ENCODE measurements around the gene CLIC4. TPM values are rescaled to one million over a fixed set of nuclear protein-coding genes. Genes with fewer than 3 reads are reported as not detected.

The CLIC4 gene
- total RNA-seq, 4 donors from 2014 or later, result 145 to 344 (median 181) TPM

DNA sequence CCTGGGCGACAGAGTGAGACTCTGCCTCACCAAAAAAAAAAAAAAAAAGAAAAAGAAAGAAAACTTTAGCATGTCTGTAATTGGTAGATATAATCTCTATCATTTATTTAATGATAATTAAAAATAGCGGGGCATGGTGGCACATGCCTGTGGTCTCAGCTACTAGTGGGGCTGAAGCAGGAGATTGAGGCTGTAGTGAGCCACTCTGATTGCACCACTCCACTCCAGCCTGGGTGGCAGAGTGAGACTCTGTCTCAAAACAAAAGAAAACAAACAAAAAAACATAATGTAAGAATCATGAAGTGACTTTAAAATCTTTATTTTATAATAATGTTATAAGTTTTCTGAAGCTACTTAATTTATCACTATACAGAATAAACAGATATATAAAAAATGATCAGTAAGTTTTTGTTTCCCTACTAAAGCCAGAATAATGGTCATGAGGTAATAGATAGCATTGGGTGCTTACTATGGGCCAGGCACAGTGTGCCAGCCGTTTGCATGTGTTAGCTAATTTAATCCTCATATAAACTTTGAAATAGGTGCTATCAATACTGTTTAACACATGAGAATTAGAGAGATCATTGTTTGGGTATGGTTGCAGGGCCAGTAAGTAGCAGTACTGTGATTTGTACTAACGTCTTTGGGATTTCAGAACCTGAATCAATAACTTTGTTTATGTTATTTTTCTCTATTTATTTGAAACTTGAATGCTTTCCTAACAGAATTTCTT lies 23.8 kb downstream of the CLIC4 start:
- TF ChIP-seq, protein P1, sequence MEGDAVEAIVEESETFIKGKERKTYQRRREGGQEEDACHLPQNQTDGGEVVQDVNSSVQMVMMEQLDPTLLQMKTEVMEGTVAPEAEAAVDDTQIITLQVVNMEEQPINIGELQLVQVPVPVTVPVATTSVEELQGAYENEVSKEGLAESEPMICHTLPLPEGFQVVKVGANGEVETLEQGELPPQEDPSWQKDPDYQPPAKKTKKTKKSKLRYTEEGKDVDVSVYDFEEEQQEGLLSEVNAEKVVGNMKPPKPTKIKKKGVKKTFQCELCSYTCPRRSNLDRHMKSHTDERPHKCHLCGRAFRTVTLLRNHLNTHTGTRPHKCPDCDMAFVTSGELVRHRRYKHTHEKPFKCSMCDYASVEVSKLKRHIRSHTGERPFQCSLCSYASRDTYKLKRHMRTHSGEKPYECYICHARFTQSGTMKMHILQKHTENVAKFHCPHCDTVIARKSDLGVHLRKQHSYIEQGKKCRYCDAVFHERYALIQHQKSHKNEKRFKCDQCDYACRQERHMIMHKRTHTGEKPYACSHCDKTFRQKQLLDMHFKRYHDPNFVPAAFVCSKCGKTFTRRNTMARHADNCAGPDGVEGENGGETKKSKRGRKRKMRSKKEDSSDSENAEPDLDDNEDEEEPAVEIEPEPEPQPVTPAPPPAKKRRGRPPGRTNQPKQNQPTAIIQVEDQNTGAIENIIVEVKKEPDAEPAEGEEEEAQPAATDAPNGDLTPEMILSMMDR (IDR thresholded peaks at IDR 0.05; ENCODE audit: low read depth), result no peak

DNA sequence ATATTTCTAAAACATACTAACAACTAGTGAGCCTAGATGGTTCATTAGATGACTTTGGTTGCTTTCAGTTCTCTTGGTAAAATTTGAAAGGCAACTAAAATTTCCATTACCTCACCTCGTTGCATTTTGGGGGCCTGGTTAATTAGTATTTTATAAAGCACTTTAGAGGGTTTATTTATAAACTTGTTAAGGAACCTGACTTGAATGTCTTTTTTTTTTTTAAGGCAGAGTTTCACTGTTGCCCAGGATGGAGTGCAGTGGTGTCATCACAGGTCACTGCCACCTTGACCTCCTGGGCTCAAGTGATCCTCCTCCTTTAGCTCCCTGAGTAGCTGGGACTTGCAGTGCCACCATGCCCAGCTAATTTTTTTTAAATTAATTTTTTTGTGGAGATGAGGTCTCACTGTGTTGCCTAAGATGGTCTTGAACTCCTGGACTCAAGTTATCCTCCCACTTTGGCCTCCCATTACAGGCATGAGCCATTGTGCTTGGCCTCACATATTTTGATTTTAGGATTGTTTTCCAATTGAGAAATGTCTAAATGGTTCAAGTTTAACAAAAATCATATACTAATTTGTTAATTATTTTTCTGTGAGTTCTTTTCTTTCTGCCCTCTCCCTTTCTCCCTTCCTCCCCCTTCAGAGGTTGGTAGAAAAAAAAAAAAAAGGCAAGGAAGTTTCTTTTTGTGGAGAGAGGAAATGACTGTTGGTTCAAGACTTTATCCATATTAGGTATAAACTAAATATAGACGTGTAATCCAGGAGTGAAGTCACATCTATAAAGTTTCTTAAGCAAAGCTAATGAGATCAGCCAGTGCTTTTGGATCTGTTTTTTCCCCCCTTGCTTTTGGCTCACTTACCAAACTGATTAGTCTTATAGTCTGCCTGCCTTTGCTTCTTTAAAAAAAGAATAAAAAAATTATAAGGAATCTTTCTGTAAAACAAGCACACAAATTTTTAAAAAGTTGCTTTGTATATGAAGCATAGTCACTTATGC lies 24.7 kb downstream of the CLIC4 start:
- TF ChIP-seq, protein P1 (IDR thresholded peaks at IDR 0.05; ENCODE audit: low read depth), result no peak

DNA sequence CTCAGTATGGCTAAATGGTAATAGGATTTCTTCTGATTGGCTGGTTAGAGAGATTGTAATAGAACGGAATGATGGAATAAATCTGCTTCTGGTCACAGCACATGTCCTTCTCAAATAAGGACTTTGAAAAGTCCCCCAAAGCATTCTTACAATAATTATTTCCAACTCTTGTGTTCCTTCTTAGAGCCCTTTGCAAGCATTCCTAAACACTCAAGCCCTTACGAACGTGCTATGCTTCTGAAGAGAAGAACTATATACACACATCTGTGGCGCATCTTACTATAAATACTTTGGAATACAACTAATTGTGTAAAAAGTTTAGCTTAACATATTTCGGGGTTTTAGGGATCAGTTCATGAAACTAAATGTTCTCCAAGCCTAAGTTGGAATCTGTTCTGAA lies 25.6 kb downstream of the CLIC4 start:
- TF ChIP-seq, protein P1 (IDR thresholded peaks at IDR 0.05; ENCODE audit: low read depth), result no peak

DNA sequence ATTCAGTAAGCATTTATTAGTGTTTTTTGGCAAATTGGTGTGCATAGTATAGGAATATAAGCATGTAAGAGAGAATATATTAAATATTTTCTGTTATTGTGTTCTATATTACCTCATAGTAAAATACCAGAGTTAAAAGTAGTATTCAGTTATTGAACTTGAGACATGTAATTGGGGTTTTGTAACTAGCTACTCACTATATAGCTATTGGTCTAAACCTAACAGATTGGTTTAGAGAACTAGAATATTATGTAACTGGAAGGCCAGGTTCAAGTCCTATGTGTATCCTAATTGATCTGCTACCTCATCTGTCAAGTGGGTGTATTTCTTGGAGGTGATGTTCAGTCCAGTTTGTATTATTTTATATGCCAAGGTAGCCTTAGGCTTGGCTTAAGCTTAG lies 26.3 kb downstream of the CLIC4 start:
- TF ChIP-seq, protein P1 (IDR thresholded peaks at IDR 0.05; ENCODE audit: low read depth), result no peak

DNA sequence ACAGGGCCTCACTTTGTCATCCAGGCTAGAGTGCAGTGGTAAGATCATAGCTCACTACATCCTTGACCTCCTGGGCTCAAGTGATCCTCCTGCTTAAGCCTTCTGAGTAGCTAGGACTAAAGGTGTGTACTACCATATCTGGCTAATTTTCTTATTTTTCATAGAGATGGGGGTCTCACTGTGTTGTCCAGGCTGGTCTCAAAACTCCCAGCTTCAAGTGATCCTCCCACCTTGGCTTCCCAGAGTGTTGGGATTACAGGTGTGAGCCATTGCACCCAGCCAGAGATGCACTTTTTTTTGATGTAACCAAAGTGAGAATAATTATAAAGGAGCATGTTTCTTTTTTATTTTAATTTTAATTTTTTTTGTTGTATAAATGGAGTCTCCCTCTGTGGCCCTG lies 28.4 kb downstream of the CLIC4 start:
- TF ChIP-seq, protein P1 (IDR thresholded peaks at IDR 0.05; ENCODE audit: low read depth), result no peak

DNA sequence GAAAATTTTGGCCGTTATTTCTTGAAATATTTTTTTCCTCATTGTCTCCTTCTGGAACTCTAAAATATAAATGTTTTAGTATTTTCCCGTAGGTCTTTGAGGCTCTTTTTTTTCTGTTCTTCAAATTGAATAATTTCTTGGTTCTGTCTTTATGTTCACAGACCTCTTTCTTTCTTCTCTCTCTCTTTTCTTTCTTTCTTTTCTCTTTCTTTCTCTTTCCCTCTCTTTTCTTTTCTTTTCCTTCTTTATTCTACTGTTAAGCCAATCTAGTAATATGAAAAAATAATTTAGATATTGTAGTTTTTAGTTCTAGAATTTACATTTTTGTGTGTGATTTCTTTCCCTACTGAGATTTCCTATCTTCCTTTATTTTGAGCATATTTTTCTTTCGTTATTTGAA lies 30.1 kb downstream of the CLIC4 start:
- TF ChIP-seq, protein P1 (IDR thresholded peaks at IDR 0.05; ENCODE audit: low read depth), result no peak

DNA sequence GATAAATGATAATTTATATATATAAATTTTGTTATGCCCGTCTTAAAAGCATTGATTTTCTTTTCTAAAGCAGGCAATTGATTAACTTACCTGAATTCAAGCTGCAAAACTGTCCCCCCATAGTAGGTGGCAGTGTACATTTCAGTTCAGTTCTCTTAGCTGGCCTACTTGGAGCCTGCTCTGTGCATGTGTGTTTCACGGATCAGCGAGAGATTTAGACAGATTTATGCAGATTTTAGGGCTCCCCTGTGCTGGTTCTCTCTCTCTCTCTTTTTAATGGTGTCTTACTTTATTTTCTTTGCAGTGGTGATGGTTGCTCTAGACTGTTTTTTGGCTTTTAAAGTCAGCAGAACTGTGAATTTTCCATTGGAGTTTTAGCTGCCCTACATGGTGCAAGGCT lies 30.7 kb downstream of the CLIC4 start:
- TF ChIP-seq, protein P1 (IDR thresholded peaks at IDR 0.05; ENCODE audit: low read depth), result no peak
